GM19455 (cell line): ENCODE measurements around the gene FOXP4.

ENCODE experiments used
- ATAC-seq: cut with Tn5 transposase; IDR thresholded peaks from one replicate; pipeline ENCODE4 v1.9.1; 2021; ENCODE audit not compliant: unreplicated experiment

The FOXP4 gene

DNA sequence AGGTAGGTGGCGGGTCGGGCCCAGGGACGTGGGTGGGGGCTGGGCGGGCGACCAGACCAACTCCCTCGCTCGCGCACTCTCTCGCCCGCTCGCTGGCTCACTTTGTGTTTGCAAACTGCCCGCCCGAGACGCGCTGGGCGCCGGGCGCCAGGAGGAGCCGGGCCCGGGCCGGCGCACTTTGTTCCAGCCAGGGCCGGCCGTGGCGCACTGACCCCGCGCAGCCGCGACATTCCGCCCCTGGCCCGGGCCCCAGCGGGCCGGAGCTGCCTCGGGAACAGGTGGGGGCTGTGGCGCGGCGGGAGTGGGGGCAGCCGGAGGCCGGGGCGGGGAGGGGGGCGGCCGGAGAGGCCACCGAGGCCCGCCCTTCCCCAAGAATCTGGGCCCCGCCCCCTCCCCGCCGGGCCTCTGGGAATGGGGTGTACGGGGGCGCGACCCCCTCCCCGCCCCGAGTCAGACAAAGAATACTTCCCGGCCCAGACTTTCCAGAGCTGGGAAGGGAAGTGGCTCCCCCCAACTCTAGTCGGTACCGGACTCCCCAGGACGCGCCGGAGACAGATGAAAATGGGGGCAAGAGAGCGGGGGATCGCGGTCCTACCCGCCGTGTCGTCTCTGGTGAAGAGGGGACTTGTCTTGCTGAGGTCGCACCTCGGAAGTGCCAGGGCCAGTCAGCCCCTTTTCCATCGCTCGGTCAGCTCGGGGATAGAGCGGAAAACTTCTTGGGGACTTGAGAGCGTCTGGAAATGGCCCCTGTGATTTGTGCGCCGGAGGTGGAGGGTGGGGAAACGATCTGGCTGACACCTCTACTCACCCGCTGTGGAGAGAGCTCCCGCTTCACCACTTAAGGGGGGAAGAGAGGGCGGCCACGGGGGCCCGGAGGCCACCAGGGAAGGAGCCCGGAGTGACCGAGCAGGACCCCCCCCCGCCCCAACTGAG, 951 bp downstream of the FOXP4 start:
- peak; percentile 20 for ATAC-seq

DNA sequence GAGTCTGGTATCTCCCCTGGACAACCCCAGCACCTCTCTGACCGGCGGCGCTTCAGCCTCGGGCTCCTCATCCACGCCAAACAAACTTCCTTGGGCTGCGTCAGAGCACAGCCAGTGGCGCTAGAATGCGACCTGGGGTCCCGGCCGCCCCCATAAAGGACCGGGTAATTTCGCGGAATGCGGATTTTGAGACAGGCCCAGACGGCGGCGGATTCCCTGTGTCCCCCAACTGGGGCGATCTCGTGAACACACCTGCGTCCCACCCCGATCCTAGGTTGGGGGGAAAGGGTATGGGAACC, 1.6 kb downstream of the FOXP4 start:
- ATAC-seq: no peak

DNA sequence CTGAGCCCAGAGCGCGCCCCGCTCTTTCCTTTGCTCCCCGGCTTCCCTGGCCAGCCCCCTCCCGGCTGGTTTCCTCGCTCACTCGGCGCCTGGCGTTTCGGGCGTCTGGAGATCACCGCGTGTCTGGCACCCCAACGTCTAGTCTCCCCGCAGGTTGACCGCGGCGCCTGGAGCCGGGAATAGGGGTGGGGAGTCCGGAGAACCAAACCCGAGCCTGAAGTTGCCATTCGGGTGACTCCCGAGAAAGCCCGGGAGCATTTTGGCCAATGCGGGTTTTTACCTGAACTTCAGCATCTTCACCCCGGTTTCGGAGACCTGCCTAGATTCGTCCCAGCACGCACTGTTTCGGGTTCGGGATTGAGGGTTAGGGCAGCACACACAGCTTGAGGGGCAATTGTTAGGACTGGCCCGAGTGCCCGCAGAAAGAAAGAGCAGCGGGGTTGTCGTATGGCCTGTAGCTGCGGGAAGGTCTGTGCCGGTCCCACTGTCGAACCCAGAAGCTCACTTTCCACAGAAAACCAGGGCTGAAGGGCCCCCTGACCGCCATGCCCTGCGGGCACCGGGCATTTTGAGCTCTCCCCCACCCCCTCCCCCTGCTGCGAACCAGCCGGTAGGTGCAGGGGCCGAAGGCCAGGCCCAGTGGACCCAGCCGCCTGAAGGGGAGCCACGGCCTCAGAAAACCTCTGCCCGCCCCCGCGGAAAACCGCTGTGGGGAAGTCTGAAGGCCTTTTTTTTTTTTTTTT, 2.1 kb downstream of the FOXP4 start:
- no peak for ATAC-seq

DNA sequence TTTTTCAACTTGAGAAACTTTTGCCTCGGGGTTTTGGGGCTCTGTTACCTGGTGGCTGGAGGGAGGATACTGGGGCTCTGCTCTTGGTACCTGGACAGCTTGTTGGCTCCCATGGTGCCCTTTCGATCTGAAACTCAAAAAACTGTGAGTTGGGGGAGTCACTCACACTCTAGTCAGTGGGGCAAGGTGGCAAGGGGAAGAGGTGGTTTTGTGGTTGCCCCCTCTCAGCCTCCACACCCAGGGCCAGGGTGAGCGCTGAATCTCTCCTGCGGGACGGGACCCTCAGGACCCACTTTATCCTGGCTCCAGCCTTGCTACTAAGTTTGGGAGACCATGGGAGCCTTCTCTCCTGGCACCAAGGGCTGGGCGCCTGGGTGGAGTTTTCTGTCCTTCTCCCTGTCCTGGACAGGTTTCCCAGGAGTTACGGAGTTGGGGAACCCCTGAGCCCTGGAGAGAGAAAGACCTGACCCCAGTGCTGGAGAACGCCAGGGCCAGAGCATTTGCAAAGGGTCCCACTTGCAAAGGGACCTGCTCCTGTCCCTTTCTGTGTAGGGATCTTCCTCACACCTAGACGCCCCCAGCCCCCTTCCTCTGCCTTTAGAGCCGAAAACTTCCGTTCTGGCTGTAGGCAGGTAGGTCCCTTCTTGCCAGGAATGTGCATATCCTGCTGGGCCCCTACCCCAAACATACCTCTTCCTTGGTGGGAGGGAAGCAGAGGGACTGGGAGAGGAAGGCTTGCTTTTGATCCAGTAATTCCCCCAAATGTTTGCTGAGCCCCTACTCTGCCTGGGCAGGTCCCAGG, 2.9 kb downstream of the FOXP4 start:
- ATAC-seq: no peak

DNA sequence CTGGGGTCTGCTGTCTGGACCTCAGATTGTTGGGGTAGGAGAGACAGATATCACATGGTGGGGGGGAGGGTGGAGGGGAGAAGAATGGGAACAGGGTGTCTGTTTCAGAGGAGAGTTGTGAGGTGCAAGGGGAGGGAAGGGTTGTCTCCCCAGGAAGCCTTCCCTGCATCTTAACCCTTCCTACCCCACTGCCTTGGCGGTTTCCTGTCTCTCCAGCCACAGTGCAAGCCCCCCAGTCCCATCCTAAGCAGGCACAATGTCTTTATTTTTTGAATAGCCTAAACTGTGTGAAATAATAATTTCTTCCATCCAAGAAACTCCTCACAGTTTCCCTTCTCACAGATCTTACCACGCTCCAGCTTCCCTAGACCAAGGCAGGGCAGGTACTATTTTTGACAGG, 3.5 kb downstream of the FOXP4 start:
- ATAC-seq: no peak

DNA sequence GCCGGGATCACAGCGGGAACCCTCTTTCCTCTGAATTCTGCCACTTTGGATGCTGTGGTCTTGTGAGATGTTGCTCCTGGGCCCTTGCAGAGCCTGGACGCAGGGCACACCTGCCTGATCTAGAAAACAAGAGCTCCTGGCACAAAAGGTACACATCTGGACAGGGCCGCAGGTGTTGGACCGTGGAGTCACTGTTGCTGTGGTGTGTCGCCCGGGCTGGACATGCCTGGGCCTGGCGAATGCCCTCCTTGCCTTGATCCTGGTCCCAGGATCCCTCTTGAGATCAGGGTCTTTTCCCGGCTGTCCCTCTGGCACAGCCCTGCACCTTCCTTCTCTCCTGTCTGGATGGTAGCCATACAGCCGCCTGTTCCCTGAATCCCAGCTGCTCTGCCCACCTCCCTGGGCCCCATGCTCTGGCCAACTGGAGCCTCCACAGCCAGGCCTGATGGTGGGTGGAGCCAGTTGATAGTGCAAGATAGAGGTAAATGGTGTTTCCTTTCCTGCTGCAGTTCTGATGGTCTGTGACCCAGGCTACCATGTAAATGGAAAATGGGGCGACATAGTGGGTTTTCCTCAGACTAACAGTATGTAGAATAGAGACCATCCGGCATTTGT, 5.0 kb downstream of the FOXP4 start:
- no peak for ATAC-seq

DNA sequence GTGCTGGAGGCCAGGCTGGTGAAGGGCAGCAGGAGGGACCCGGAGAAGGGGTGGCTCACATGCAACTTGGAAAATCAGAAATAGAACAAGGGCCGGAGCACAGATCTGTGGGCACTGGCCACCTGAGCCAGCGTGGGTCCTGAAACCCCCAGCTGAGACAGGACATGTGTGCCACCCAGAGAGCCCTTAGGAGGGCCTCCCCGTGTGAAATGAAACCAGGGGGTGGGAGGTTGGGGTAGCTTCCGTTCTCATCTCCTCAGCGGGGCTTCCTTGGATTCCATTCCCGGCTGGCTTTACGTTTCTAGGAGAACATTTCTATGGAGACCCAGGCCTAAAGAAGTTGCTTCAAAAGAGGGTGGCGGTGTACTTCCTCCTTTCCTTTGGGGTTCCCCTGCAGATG, 5.7 kb downstream of the FOXP4 start:
- ATAC-seq: no peak

DNA sequence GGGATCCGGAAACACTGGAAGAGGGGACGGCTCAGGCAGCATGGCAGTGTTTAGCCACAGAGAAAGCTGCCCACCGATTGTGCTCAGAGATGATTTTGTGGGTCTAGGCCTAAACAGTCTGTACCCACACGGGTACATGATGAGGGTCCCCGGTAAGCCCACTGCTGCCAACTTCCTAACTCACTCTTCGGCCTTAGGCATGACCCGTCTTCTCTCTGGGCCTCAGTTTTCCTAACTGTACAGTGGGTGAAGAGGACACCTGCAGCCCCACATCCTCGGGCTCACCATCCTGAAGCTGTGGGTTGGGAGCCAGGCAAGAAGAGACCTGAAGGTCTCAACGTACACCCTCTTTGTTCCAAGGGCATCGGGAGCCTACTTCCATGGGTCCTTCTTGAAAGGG, 6.5 kb downstream of the FOXP4 start:
- no peak for ATAC-seq

DNA sequence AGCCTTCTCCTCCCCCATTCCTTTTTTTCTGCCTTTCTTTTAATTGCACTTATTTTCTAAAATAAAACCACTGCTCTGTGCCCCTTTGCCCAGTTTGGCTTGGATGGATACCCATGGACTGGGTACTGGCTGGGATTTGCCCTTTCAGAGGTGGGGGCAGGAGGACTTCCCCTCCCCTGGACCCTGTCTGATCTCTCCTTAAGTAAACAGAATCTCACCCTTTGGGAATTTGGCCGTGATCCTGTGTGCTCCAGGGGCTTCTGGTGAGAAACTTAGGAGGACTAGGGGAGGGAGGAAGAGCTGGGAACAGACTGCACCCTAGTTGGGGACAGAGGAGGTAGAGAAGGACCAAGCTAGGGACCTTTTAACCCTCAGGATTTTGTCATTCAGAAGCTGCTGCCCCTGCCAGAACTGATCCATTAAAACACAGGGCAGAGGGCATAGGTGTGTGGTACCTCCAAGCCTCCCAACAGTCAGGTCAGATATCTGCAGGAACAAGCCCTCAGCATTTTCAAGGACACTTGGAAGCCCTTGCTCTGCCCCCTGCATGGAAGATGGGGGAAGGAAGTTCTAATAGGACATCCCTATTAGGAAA, 7.3 kb downstream of the FOXP4 start:
- ATAC-seq: no peak

DNA sequence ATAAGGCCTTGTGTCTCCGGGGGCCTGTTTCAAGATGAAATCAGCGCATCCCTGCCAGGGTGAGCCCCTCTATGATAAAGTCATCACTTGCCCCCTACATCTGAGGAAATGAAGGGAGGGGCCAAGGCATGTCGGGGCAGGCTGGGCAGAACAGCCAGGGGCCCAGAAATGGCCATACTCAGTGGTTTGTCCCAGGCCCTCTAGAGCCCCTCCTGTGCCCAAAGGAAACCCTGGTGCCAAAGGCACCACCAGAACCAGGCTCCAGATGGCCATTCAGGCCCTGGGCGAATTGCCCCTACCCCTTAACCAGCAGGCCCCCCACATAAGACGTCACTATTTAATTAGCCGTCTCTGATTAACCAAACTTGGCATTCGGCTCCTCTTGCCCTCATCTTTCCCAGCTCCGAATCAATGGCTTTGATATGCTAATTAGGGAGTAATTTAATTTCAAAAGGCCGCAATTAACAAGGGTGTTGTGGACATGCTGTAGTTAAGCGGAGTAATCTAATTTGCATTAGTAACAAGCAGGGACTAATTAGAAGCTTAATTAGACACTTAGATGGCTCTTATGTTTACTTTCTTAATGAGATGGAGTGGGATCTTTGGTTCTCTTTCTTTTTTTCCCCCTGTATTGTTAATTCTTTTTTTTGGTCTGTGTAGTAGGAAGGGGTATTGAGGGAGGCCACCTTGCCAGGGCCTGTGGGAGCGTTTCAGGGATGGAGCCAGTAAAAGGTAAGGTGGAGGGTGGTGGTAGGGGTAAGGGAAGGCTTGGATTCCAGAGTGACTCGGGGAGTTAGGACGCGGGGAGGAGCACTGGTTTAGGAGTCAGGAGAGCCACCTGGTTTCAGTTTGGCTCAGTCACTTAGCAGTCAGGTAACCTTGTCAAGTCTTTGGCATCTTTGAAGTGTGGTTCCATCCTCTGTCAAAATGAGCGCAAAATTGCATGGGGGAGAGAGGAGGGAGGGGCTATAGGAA, 9.4 kb downstream of the FOXP4 start:
- no peak for ATAC-seq

DNA sequence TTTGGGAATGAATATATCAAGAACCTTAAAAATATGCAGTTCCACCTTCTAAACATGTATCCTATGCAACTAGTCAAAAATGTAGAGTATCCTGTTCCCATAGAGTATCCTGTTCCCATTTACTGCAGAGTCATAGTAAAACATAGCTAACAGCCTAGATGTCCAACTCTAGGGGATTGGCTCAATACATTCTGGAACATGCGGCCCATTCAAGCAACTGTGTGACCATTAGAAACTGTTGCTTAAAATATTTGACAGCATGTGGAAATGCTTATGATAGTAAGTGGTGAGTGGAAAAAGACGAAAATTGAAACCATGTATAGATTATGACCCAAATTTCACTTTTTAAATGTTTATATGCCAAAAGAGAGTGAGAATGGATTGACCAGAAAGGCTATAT, 11.2 kb downstream of the FOXP4 start:
- ATAC-seq: no peak

DNA sequence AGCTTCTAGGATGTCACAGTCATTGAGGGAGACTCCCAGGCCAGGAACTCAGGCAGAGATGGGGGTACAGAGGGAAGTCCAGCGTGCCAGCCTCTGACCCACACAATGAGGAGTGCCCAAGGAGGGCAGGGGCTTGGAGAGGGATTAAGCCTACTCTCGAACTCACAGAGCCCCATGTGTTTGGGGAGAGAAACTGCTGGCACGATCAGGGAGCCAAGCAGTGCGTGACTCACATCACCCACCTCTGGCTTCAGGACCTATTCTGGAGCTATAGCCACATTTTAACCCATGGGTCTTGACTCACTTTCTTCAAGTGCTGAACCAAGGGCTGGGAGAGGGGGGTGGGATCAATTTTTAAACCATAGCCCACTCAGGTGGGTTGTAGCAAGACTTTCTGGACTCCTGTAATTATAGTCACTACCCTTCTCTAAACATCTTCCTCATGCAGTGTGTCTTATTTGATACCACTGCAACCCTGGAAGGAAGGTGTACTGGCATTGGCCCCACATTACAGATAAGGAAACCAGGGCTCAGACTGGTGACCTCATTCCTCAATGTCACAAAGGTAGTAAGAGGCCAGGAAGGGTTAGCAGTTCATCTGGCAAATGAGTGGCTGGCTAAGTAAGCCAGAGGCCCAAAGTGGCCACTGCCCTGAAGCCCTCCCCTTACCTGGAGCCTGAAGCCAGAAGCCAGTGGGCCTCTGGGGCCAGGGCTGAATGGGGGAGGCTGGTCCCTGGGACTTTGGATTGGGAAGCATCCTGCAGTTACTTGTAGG, 12.0 kb downstream of the FOXP4 start:
- no peak for ATAC-seq

DNA sequence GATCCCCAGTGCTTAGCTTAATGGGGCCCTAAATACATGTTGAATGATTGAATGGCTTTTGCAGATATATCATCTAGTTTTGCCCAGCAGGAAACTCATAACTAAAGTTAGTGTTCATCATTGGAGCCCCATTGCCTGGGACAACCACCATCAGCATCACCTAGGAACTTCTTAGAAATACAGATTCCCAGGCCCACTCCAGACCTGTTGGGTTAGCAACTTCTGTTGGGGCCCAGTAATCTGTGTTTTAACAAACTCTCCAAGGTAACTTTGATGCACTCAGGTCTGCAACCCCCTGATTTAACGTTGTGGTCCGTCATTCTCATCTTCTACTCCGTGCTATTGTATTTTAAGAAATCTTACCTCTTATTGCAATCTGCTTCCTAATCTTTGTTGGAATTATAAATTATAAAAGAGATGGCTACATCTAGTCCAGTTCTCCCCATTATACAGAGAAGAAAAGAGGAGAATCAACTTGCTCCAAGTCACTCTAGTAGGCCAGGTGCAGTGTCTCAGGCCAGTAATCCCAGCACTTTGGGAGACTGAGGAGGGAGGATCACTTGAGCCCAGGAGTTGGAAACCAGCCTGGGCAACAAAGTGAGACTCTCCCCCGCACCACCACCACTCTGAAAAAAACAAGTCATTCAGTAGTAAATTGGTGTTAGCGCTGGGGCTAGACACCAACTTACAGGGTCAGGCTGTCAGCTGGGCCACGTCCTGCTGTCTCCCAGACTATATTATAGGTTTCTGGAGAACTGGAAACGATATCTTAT, 13.7 kb downstream of the FOXP4 start:
- ATAC-seq: no peak

DNA sequence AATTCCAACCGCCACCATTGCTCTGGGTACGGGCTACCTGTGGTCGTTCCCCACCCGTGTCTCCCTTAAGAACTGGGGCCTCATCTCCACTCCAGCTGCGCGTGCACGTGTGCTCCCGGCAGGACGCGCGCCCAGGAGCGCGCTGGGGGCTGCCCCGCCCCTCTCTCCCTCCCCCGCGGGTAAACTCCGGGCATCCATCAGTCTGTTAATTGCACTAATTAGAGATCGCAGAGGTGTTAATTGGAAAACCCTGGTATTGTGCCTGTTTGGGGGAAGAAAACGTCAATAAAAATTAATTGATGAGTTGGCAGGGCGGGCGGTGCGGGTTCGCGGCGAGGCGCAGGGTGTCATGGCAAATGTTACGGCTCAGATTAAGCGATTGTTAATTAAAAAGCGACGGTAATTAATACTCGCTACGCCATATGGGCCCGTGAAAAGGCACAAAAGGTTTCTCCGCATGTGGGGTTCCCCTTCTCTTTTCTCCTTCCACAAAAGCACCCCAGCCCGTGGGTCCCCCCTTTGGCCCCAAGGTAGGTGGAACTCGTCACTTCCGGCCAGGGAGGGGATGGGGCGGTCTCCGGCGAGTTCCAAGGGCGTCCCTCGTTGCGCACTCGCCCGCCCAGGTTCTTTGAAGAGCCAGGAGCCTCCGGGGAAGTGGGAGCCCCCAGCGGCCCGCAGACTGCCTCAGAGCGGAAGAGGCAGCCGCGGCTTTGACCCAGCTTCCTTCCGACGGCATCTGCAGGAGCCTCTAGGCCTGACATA, 14.4 kb downstream of the FOXP4 start:
- peak; percentile 78 for ATAC-seq

DNA sequence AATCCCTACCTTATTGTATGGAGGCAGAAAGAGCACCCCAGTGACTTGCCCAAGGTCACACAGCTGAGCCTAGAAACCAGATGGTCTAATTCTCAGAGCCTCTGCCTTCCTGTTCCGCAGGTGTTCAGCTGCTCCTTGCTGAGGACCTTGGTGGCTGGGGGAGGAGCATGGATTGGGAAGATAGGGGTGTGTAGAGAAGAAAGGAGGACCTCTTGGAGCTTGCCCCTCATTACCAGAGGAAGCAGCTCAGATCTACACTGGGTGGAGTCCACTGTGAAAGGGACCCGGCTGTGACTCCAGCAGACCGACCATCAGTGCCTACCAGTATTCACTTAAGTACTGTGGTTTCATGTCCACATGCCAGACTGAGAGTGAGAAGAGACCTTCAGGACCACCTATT, 15.2 kb downstream of the FOXP4 start:
- ATAC-seq: no peak

DNA sequence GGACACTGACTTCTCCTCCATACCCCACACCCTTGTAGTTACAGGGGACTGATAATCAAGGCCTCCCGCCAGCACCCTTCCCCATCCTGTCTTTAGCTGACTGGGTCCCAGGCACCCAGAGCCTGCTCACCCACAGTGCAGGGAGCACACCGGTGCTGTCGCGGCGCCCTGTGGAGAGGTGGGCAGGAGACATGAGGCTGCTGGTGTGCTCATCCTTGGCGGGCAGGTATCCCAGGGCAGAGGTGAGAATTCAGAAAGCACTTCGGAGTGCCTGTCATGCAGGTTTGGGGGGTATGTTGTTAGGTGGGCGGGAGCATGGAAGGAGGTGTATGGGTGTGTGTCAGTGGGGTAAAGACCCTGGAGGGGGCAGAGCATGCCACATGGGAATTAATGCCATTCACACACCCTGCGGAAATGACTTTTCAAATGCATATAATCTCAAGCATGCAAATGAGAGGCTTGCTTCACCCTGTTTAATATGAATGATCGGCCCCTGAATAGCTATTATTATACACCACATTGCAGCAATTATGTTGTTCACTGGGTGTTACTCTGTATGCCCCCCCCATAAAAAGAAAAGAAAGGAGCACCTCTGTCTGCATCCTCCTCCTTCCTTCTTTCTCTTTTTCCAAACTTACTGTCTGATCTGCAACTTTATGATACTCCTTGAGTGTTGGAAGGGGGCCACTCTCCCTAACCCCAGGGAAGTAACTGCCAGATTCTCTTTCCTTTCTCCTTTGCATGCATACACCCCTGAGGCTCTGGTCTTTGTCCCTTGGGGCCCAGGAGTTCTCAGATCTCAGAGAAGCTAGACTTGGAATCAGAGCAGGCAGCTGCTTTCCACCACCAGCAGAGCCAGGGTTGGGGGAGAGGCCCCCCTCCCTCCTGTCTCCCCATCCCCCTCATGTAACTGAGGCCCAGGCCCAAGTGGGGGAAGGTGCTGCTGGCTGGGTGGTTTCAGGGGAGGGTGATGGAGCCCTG, 16.0 kb downstream of the FOXP4 start:
- ATAC-seq: no peak
